ENCODE data around the gene TP53BP2. TPM values are rescaled to one million over a fixed set of nuclear protein-coding genes. Genes with fewer than 3 reads are reported as not detected.

Gene TP53BP2
- total RNA-seq, 2 experiments from 2014 or later: 28.3 to 34.5 TPM

GRCh38 chr1:223759273-223759672 is 86.5 kb downstream of the TP53BP2 start:
- ChIA-PET CTCF (interaction anchor here (1.2 to 2.9 kb wide), 2 partner anchors 10 to 12 kb away, joined by 4 to 16 read pairs; no protein-coding TSS in a partner anchor), POLR2A (interaction anchor here (0.6 kb wide), 1 partner anchor 28 kb away, joined by 3 read pairs; no protein-coding TSS in a partner anchor)
- no peak for DNase-seq
- Mint-ChIP-seq H3K36me3 (ENCODE audit: low read depth) (peaks cover 7% of the 10 kb centered on the region), H3K27me3 (no peaks in the 10 kb centered on the region), H3K9me3 (no peaks in the 10 kb centered on the region), H3K4me1 (ENCODE audit: low read depth) (no peaks in the 10 kb centered on the region), H3K4me3 (no peak overlapping the region), H3K27ac (no peak overlapping the region)
- intact Hi-C loops (cut with micrococcal nuclease): no loop called here
- no peak for ATAC-seq
- TF ChIP-seq, protein P1, sequence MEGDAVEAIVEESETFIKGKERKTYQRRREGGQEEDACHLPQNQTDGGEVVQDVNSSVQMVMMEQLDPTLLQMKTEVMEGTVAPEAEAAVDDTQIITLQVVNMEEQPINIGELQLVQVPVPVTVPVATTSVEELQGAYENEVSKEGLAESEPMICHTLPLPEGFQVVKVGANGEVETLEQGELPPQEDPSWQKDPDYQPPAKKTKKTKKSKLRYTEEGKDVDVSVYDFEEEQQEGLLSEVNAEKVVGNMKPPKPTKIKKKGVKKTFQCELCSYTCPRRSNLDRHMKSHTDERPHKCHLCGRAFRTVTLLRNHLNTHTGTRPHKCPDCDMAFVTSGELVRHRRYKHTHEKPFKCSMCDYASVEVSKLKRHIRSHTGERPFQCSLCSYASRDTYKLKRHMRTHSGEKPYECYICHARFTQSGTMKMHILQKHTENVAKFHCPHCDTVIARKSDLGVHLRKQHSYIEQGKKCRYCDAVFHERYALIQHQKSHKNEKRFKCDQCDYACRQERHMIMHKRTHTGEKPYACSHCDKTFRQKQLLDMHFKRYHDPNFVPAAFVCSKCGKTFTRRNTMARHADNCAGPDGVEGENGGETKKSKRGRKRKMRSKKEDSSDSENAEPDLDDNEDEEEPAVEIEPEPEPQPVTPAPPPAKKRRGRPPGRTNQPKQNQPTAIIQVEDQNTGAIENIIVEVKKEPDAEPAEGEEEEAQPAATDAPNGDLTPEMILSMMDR (IDR thresholded peaks at IDR 0.05): no peak

DNA sequence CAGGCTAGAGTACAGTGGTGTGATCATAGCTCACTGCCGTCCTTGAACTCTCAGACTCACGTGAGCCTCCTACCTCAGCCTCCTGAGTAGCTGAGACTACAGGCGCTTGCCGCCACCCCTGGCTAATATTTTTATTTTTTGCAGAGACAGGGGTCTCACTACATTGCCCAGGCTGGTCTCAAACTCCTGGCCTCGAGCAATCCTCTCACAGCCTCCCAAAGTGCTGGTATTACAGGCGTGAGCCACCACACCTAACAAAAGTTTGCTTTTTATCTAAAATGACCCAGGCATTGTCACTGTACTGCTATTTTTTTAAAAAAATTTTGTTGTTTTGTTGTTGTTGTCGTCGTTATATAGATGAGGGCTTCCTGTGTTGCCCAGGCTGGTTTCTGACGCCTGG is 87.0 kb downstream of the TP53BP2 start:
- Mint-ChIP-seq H3K36me3 (ENCODE audit: low read depth) (peaks cover 7% of the 10 kb centered on the region), H3K9me3 (no peaks in the 10 kb centered on the region), H3K4me3 (no peak overlapping the region), H3K4me1 (ENCODE audit: low read depth) (no peaks in the 10 kb centered on the region), H3K27me3 (no peaks in the 10 kb centered on the region), H3K27ac (no peak overlapping the region)
- intact Hi-C loops (cut with micrococcal nuclease): no loop called here
- no peak for DNase-seq
- TF ChIP-seq, protein P1 (IDR thresholded peaks at IDR 0.05): no peak
- ATAC-seq: no peak
- CTCF ChIA-PET: no interaction called here
- POLR2A ChIA-PET: no interaction called here

DNA sequence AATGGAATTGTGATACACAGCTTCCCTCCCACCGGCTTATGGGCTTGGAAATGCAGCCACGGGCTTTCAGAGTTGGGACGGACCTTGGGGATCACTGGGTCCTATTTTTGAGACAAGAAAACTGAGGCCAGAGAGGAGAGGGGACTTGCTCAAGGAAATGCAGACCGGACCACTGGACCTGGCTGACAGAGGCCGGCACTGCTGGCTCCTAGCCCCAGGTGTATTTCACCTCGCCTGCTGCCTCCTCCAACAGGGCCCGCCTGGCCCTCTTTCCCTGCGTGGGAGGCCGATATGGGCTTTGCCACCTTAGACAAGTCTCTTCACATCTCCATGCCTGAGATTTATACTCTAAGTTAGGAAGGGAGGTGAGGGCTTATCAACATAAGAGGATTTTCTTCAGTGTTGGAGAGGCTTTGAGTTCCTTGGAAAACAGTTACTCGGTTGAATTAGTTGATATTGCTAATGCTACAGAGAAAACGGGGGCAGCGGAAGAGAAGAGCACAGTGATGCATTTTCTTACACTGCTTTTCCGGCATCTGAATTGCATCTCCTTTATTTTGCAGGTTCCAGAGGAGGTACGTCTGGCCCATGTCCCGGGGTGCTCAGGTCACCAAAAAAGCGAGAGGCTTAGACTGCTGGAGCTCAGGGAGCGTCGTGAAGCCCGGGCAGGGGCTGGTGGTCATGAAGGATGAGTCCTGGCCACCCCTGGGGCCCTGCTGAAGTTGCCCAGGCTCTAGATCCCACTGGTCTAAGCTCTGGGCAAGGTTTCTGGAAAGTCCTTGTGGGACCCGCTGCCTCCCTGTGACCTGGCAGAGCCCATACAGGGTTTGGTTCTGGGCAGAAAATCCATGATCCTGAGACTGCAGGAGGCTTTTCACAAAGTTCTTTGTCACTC is 88.7 kb downstream of the TP53BP2 start:
- POLR2A ChIA-PET: interaction anchor here (0.6 kb wide), 1 partner anchor 116 kb away, joined by 3 read pairs; no protein-coding TSS in a partner anchor
- CTCF ChIA-PET: no interaction called here
- DNase-seq: no peak
- no peak overlapping the region for H3K27ac Mint-ChIP-seq
- no peaks in the 10 kb centered on the region for H3K4me1 Mint-ChIP-seq (ENCODE audit: low read depth)
- no peak for ATAC-seq
- H3K9me3 Mint-ChIP-seq: no peaks in the 10 kb centered on the region
- H3K27me3 Mint-ChIP-seq: no peaks in the 10 kb centered on the region
- TF ChIP-seq, protein P1 (IDR thresholded peaks at IDR 0.05): no peak
- peaks cover 11% of the 10 kb centered on the region for H3K36me3 Mint-ChIP-seq (ENCODE audit: low read depth)
- H3K4me3 Mint-ChIP-seq: no peak overlapping the region
- intact Hi-C loops (cut with micrococcal nuclease): no loop called here

DNA sequence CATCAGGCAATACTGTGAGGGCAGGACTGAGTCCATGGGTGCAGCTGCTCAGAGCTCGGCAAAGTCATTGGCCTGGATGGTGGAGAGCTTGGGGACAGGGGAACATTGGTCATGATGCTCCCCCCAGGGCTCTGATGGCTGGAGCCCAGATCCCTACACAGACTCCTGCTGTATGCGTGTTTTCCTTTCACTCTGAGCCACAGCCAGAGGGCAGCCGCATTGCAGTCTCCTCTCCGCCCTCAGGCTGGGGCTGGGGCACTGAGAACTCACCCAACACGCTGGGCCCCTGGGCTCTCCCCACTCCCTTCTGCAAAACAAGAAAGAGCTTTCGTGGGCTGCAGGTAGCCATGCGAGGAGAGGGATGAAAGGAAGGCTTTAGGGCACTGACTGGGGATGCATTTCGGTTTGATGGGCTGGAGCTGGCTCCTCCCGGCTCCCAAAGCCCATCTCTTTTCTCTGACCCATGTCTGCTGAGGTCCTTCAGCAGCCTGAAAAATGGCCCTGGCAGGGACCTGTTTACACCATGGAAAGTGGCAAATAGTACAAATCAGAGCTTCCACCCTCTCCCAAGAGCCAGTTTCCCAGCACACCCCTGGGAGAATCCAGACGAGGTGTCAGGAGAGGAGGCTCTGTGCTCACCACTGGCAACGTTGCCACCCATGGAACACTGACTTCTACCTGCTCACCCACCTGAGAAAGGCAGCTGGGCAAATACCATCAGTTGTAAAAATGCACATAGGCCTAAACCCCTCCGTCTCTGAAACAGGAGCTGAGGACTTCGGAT is 89.6 kb downstream of the TP53BP2 start:
- H3K27me3 Mint-ChIP-seq: no peaks in the 10 kb centered on the region
- ATAC-seq: no peak
- POLR2A ChIA-PET: no interaction called here
- CTCF ChIA-PET: no interaction called here
- peaks cover 16% of the 10 kb centered on the region for H3K36me3 Mint-ChIP-seq (ENCODE audit: low read depth)
- H3K27ac Mint-ChIP-seq: no peak overlapping the region
- DNase-seq: no peak
- intact Hi-C loops (cut with micrococcal nuclease): no loop called here
- no peak overlapping the region for H3K4me3 Mint-ChIP-seq
- TF ChIP-seq, protein P1 (IDR thresholded peaks at IDR 0.05): no peak
- H3K4me1 Mint-ChIP-seq (ENCODE audit: low read depth): no peaks in the 10 kb centered on the region
- no peaks in the 10 kb centered on the region for H3K9me3 Mint-ChIP-seq

DNA sequence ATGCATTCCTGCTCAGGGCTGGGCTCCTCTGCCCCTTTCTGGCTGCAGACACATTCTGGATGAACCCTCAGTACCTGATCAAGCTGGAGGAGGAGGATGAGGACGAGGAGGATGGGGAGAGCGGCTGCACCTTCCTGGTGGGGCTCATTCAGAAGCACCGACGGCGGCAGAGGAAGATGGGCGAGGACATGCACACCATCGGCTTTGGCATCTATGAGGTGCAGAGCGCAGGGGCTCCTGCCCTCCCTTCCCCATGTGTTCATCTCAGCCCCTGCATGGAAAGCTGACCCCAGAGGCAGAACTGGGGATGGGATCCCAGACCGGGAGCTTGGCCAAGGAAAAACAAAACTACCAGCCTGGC is 90.3 kb downstream of the TP53BP2 start:
- CTCF ChIA-PET: no interaction called here
- TF ChIP-seq, protein P1 (IDR thresholded peaks at IDR 0.05): no peak
- Mint-ChIP-seq H3K4me1 (ENCODE audit: low read depth) (no peaks in the 10 kb centered on the region), H3K27ac (no peak overlapping the region), H3K9me3 (no peaks in the 10 kb centered on the region), H3K27me3 (no peaks in the 10 kb centered on the region), H3K36me3 (ENCODE audit: low read depth) (peaks cover 16% of the 10 kb centered on the region), H3K4me3 (no peak overlapping the region)
- no peak for ATAC-seq
- intact Hi-C loops (cut with micrococcal nuclease): no loop called here
- POLR2A ChIA-PET: no interaction called here
- no peak for DNase-seq

Data from activated CD8-positive, alpha-beta T cell treated with anti-CD3 and anti-CD28 coated beads for 36 hours (primary cell).